Pancreas (tissue), 10 donors: ENCODE measurements around the gene TRPM5. TPM values are rescaled to one million over a fixed set of nuclear protein-coding genes. Genes with fewer than 3 reads are reported as not detected.

Source experiments
- ATAC-seq, 4 donors: fragments of 200-7000 bp; cut with Tn5 transposase; one replicate each; pipeline versions ENCODE4 v1.8.0 to v1.9.1; 2020; ENCODE audit warnings: mild to moderate bottlenecking in 4 of 4, moderate library complexity in 4 of 4
- DNase-seq, 6 donors: peaks; one replicate each; pipeline ENCODE4 v3.0.0-alpha.2; 2020
- FAIRE-seq: peaks from 2 replicates; lab custom pipeline; 2012; peaks lifted over from hg19 to GRCh38; lab: Jason Lieb, UNC
- H3K27ac ChIP-seq, 4 donors: fragments of 200-600 bp; sonication (generic); 1 replicate in 3 of 4; 2 replicates in 1 of 4; pipeline versions ENCODE4 v1.5.0 to v1.8.0; 2020
- H3K27me3 ChIP-seq, 4 donors: fragments of 200-600 bp; one replicate each; pipeline ENCODE4 v1.8.0; 2021
- H3K36me3 ChIP-seq, 3 donors: fragments of 200-600 bp; sonication (generic) in 1 of 3; one replicate each; pipeline versions ENCODE4 v1.5.0 to v1.8.0; 2020 to 2021
- H3K4me1 ChIP-seq, 3 donors: fragments of 200-600 bp; one replicate each; pipeline ENCODE4 v1.8.0; 2021
- H3K4me3 ChIP-seq, 4 donors: fragments of 200-600 bp; sonication (generic) in 2 of 4; one replicate each; pipeline versions ENCODE4 v1.5.0 to v1.8.0; 2020 to 2021
- H3K9me3 ChIP-seq, 4 donors: fragments of 200-600 bp; one replicate each; pipeline ENCODE4 v1.8.0; 2021
- WGBS, 2 donors: extraction: QIAGEN DNeasy Blood & Tissue Kit; methylation state at CpG; one replicate each; pipeline ENCODE4 v1.1.7; 2013; 5-methylcytosine and 5-hydroxymethylcytosine counted together
- intact Hi-C, 3 donors: fragments of 100-400 bp; cut with DNase I; formaldehyde crosslinking; loops; one replicate each; pipeline versions ENCODE4 v1.11.1 to v1.14.2; 2022
- polyA plus RNA-seq, 2 donors: library from polyadenylated mRNA; stranded (reverse); fragments of 200-250 nt; gene quantifications; one replicate each; pipeline ENCODE4 v1.2.3, GENCODE V29; 2013
- total RNA-seq, 6 donors: library from RNA; stranded (reverse); fragmentation: NEBNext Ultra II Directional in 4 of 6; extraction: Animal tissue kit (Norgen Biotek cat#: 25700) in 4 of 6; gene quantifications; one replicate each; pipeline versions ENCODE4 v1.2.1 to v1.2.4, GENCODE V29; 2021 to 2023
- TF ChIP-seq, protein P1 (sequence below), 4 donors: fragments of 200-600 bp; sonication (generic) in 3 of 4; IDR thresholded peaks; one replicate each; pipeline versions ENCODE4 v1.5.0 to v1.8.0; 2021; ENCODE audit warnings: antibody characterized with exemption in 4 of 4
- donor health status: healthy with polysubstance abuse.
- donor health status: DM: no; HTN: no; CAD: no; lungs with moderate emphysema.
- donor health status: DM: no; HTN: no; CAD: no.
- donor health status: control.
- donor health status: control.
- donor health status: Bipolar disorder and iron deficiency.
- donor health status: DM: yes; HTN: yes; CAD: no.
- donor health status: DM: no; HTN: no; CAD: no.
- donor health status: DM: no; HTN: no; CAD: no.
- donor health status: DM: yes; HTN: yes; CAD: no.

TRPM5 gene
- total and polyA plus RNA-seq, 8 donors: 0.51 to 4.8 (median 1.2) TPM

DNA sequence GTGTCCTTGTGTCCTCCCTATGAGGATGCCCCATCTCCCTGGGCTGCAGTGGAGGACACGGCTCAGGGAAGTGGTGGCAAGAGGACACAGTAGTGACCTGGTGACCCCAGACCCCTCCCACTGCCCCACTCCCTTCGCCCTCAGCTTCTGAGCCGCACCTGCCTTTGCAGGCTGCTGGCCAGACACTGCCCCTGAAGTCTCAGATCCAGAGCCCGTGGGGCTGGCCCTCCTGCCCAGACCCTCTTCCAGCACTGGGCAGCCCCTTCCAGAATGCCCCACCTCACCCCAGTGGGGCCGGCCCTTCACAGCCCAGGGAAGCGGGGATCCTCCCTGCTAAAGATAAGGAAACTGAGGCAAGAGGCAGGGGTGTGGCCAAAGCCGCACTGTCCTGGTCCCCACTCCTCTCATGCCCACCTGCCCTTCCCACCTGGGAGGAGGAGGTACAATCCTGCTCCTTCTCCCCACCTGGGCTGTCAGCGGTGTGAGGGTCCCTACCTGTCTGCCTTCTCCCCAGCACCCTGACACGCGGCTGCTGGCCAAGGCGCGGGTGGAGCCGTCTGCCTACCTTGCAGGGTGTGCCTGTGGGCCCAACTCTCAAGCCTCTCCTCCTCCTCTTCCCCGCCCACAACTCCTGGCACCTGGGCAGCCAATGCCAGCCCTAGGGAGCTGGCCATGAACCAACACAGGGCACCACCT lies 17.3 kb downstream of the TRPM5 start:
- FAIRE-seq: no peak
- no peaks in the 10 kb centered on the region for H3K9me3 ChIP-seq
- intact Hi-C loops: loop anchor here (5.0 kb wide), 2 partner anchors 105 to 465 kb away; no protein-coding TSS in a partner anchor
- H3K27ac ChIP-seq: no peak overlapping the region
- no peak overlapping the region for H3K4me3 ChIP-seq
- ATAC-seq: peak in 3 of 4 donors; percentile 11 to 49 (median 27)
- TF ChIP-seq, protein P1, sequence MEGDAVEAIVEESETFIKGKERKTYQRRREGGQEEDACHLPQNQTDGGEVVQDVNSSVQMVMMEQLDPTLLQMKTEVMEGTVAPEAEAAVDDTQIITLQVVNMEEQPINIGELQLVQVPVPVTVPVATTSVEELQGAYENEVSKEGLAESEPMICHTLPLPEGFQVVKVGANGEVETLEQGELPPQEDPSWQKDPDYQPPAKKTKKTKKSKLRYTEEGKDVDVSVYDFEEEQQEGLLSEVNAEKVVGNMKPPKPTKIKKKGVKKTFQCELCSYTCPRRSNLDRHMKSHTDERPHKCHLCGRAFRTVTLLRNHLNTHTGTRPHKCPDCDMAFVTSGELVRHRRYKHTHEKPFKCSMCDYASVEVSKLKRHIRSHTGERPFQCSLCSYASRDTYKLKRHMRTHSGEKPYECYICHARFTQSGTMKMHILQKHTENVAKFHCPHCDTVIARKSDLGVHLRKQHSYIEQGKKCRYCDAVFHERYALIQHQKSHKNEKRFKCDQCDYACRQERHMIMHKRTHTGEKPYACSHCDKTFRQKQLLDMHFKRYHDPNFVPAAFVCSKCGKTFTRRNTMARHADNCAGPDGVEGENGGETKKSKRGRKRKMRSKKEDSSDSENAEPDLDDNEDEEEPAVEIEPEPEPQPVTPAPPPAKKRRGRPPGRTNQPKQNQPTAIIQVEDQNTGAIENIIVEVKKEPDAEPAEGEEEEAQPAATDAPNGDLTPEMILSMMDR (IDR thresholded peaks at IDR 0.05): no peak
- 63 to 78% methylated on average over 13 to 14 of the region's 14 CpGs for WGBS, 2 donors
- H3K4me1 ChIP-seq: no peaks in the 10 kb centered on the region
- H3K27me3 ChIP-seq: no peaks in the 10 kb centered on the region
- H3K36me3 ChIP-seq: no peaks in the 10 kb centered on the region
- DNase-seq: peak in 2 of 6 donors; percentile 49 to 75

DNA sequence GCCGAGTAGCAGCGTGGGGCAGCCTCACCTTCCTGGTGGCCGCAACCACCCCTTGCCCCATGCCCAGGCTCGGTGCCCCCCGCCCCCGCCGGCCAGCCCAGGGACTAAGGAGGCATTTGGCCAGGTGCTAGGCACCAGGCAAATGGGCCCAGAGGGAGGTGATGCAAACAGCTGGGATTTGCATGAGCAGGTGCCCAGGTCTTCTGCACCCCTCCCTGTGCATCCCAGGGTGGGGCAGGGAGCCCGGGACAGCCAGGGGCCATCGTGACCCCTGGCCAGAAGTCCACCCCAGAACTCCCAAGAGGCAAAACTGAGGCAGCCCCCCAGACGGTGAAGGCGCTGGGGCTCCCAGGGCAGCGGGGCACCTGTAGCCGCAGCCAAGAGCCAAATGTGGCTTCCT lies 18.1 kb downstream of the TRPM5 start:
- intact Hi-C loops: loop anchor here (5.0 kb wide), 2 partner anchors 106 to 466 kb away; no protein-coding TSS in a partner anchor

DNA sequence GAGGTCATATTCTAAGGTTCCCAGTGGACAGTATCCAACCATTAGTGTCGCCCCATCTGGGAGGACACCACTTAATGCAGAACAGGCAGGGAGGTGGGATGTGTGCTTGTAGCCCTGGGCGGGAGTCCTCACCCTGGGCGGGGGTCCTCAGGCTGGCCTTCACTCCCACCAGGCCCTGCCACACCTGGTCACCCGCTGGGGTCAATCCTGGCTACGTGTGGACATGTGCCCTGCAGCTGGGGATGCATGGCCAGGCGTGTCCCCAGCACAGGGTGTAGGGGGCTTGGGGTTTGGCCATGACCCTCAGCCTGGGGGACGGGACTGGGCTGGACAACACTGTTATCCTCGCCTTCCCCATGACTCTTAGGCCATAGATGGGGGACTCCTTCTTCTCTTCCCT lies 18.8 kb downstream of the TRPM5 start:
- Histone ChIP-seq H3K9me3 (no peaks in the 10 kb centered on the region), H3K4me3 (no peak overlapping the region), H3K36me3 (no peaks in the 10 kb centered on the region), H3K4me1 (no peaks in the 10 kb centered on the region), H3K27ac (no peak overlapping the region), H3K27me3 (no peaks in the 10 kb centered on the region)
- FAIRE-seq (no peak), ATAC-seq (no peak), DNase-seq (peak in 1 of 6 donors; percentile 61)
- WGBS, 2 donors: 63 to 66% methylated on average over 8 of the region's 8 CpGs
- TF ChIP-seq, protein P1 (IDR thresholded peaks at IDR 0.05): no peak
- intact Hi-C loops: loop anchor here (5.0 kb wide), 2 partner anchors 107 to 467 kb away; no protein-coding TSS in a partner anchor

More for the DNA sequence above, 18.1 kb downstream of the TRPM5 start:
- Histone ChIP-seq H3K36me3 (no peaks in the 10 kb centered on the region), H3K4me1 (no peaks in the 10 kb centered on the region), H3K27ac (no peak overlapping the region), H3K4me3 (no peak overlapping the region), H3K9me3 (no peaks in the 10 kb centered on the region), H3K27me3 (no peaks in the 10 kb centered on the region)
- FAIRE-seq (no peak), DNase-seq (peak in 2 of 6 donors; percentile 18 to 75), ATAC-seq (no peak)
- TF ChIP-seq, protein P1 (IDR thresholded peaks at IDR 0.05): no peak
- WGBS, 2 donors: 72 to 82% methylated on average over 10 to 13 of the region's 13 CpGs

DNA sequence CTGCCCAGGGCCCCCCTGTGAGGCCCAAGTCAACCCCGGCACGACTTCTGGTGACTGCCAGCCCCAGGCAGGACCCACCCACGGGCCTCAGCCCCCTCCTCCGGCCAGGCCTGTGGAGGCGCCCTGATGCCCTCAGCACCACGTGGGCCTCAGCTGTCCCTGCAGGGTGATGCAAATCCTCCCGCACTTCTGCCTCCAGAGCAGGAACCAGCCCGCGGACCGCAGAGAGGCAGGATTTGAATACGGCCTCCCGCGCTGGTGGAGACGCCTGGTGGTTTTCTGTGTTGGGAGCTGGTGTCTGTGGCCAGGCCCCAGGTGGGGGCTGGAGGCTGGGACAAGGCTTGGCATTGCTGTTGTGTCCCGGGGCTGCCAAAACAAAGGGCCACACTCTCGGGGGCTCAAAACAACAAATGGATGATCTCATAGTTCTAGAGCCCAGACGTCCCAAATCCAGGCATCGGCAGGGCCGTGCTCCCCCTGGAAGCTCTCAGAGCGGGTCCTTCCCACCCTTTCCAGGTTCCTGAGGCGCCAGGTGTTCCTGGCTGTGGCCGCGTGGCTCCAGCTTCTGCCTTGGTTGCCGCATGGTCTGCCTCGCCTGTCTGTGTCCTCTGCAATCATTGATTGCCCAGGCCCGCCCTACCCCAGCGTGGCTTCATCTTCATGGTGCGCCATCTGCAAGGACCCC lies 19.4 kb downstream of the TRPM5 start:
- Histone ChIP-seq H3K4me3 (no peak overlapping the region), H3K36me3 (no peaks in the 10 kb centered on the region), H3K4me1 (no peaks in the 10 kb centered on the region), H3K27me3 (no peaks in the 10 kb centered on the region), H3K9me3 (no peaks in the 10 kb centered on the region), H3K27ac (no peak overlapping the region)
- ATAC-seq (no peak), DNase-seq (peak in 2 of 6 donors; percentile 22 to 61), FAIRE-seq (no peak)
- intact Hi-C loops: loop anchor here (5.0 kb wide), 3 partner anchors 107 to 467 kb away; no protein-coding TSS in a partner anchor
- 68 to 72% methylated on average over 27 to 28 of the region's 28 CpGs for whole genome bisulfite sequencing, 2 donors
- TF ChIP-seq, protein P1 (IDR thresholded peaks at IDR 0.05): no peak
